Coronary artery (tissue), 2 donors: ENCODE measurements around the gene TIAM2.
A peak's percentile ranks its signal among the peaks of the same experiment; 100 is the strongest.

ENCODE experiments used
- DNase-seq: peaks from one replicate; pipeline ENCODE4 v3.0.0-alpha.2; 2017; ENCODE audit warnings: low spot score
- H3K27ac ChIP-seq, 2 donors: fragments of 200-600 bp; sonication (generic); one replicate each; pipeline ENCODE4 v1.5.1; 2016 to 2019
- H3K4me3 ChIP-seq: fragments of 200-600 bp; sonication (generic); 2 replicates; pipeline ENCODE4 v1.5.1; 2016; ENCODE audit warnings: mild to moderate bottlenecking, moderate library complexity
- TF ChIP-seq, protein P1 (sequence below): fragments of 200-600 bp; sonication (generic); IDR thresholded peaks from one replicate; pipeline ENCODE4 v1.5.1; 2019; ENCODE audit warnings: antibody characterized with exemption

The TIAM2 gene

DNA sequence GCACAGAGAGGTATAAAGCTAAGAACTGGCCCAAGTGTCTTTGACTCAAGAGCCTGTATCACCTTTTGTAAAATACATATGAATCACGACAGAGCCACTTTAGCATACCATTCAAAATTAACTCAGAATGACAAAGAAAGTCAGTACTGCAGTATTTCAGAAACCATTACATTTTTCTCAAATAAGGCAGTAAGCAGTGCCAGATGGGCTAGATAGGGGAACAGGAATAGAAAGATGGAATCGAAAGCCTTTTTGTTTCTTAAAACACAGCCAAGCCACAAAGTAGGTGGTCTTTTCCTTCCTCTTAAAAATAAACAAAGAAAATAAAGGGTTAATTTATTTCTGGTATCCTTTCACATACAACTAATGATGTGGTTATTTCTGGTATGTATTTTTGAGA is 279.0 kb downstream of the TIAM2 start:
- H3K27ac ChIP-seq: peak overlapping the region; percentile 17 to 36
- DNase-seq: no peak
- no peak overlapping the region for H3K4me3 ChIP-seq
- TF ChIP-seq, protein P1, sequence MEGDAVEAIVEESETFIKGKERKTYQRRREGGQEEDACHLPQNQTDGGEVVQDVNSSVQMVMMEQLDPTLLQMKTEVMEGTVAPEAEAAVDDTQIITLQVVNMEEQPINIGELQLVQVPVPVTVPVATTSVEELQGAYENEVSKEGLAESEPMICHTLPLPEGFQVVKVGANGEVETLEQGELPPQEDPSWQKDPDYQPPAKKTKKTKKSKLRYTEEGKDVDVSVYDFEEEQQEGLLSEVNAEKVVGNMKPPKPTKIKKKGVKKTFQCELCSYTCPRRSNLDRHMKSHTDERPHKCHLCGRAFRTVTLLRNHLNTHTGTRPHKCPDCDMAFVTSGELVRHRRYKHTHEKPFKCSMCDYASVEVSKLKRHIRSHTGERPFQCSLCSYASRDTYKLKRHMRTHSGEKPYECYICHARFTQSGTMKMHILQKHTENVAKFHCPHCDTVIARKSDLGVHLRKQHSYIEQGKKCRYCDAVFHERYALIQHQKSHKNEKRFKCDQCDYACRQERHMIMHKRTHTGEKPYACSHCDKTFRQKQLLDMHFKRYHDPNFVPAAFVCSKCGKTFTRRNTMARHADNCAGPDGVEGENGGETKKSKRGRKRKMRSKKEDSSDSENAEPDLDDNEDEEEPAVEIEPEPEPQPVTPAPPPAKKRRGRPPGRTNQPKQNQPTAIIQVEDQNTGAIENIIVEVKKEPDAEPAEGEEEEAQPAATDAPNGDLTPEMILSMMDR: no peak

- no peak for DNase-seq
- TF ChIP-seq, protein P1: no peak
- Histone ChIP-seq H3K27ac (peak overlapping the region in 1 of 2 donors; percentile 17), H3K4me3 (no peak overlapping the region)
Measured at GRCh38 chr6:155274533-155274932, 279.4 kb downstream of the TIAM2 start.

GRCh38 chr6:155275808-155276480 is 280.8 kb downstream of the TIAM2 start:
- Histone ChIP-seq H3K4me3 (no peak overlapping the region), H3K27ac (peak overlapping the region in 1 of 2 donors; percentile 50)
- TF ChIP-seq, protein P1: no peak

DNA sequence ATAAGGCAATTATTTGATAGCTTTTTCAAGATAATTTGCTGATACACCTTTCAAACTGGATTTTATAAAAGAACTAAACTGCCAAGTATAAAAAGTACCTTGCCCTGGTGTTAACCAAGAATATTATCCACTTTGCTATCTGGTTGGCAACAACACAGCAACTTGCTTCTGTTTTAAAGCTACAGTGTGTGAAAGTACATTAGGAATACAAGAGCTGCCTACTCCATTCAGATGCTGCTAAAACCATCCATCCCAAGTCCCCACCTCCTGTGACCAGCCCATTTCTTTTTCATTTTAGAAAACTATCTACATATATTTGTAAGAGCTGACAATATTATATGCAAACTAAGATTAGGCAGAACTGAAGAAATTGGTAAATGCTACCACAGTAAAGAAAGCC is 281.5 kb downstream of the TIAM2 start:
- TF ChIP-seq, protein P1: no peak
- DNase-seq: no peak
- no peak overlapping the region for H3K4me3 ChIP-seq
- H3K27ac ChIP-seq: no peak overlapping the region

More at GRCh38 chr6:155275808-155276480, 280.8 kb downstream of the TIAM2 start:
- DNase-seq: no peak

- TF ChIP-seq, protein P1: no peak
- no peak overlapping the region for H3K4me3 ChIP-seq
- H3K27ac ChIP-seq: no peak overlapping the region
- DNase-seq: no peak
Measured at GRCh38 chr6:155278319-155279049, 283.4 kb downstream of the TIAM2 start.

- TF ChIP-seq, protein P1: no peak
- DNase-seq: no peak
- Histone ChIP-seq H3K27ac (no peak overlapping the region), H3K4me3 (no peak overlapping the region)
Measured at GRCh38 chr6:155284775-155285174, 289.7 kb downstream of the TIAM2 start.

DNA sequence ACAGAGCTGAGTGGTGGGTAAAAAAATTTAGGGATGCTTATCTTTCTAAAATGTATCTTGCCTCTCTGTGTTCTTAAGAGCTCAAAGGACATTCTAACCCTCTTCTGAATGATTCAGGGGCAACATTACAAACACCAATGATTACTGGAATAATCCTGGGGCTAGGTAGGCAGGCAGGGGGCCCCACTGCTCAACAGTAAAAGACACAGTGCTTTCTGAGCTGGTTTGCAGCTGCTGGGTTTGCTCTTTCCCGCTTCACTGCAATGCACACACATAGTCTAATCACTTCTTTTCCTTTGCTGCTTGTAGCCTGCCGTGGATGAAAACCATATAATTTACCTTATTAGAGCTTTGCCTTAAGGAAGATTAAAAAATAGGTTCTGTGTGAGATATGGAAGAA is 292.6 kb downstream of the TIAM2 start:
- Histone ChIP-seq H3K4me3 (no peak overlapping the region), H3K27ac (no peak overlapping the region)
- TF ChIP-seq, protein P1: no peak
- no peak for DNase-seq
